ENCODE data around the gene TMEM81.

DNA sequence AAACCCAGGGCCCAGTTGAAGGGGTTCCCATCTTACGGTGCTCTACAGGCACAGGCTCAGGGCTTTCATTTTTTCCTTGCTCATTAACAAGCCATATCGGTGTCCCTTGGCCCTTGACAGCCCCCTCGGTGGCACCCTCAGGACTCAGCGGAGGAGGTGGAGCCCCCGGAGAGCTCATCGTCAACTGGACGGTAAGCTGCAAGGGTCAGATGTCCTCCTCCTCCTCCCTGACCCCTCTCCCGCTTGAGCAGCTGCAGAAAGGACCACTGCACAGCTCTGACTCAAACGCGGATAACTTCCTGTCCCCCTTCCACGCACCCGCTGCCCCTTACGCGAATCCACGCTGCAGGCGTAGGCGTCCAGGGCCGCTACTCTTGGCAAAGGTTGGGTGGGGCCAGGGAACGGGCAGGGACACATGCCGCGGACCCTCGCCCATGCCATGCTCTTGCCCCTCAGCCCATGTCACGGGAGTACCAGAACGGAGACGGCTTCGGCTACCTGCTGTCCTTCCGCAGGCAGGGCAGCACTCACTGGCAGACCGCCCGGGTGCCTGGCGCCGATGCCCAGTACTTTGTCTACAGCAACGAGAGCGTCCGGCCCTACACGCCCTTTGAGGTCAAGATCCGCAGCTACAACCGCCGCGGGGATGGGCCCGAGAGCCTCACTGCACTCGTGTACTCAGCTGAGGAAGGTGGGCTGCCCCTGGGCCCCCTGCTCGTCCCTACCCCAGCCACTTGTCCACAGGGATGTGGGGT is 14.7 kb downstream of the TMEM81 start:
- TF ChIP-seq, protein P1, sequence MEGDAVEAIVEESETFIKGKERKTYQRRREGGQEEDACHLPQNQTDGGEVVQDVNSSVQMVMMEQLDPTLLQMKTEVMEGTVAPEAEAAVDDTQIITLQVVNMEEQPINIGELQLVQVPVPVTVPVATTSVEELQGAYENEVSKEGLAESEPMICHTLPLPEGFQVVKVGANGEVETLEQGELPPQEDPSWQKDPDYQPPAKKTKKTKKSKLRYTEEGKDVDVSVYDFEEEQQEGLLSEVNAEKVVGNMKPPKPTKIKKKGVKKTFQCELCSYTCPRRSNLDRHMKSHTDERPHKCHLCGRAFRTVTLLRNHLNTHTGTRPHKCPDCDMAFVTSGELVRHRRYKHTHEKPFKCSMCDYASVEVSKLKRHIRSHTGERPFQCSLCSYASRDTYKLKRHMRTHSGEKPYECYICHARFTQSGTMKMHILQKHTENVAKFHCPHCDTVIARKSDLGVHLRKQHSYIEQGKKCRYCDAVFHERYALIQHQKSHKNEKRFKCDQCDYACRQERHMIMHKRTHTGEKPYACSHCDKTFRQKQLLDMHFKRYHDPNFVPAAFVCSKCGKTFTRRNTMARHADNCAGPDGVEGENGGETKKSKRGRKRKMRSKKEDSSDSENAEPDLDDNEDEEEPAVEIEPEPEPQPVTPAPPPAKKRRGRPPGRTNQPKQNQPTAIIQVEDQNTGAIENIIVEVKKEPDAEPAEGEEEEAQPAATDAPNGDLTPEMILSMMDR (IDR thresholded peaks at IDR 0.05; ENCODE audit: low read length), result no peak
- no peak for TF ChIP-seq EZH2 (IDR thresholded peaks at IDR 0.05; ENCODE audit: borderline replicate concordance, low read length)

Data from OCI-LY1 (cell line).